Smooth muscle cell (in vitro differentiated cells): ENCODE data around the gene SH3BGR. TPM values are rescaled to one million over a fixed set of nuclear protein-coding genes. Genes with fewer than 3 reads are reported as not detected.

ENCODE experiments used
- DNase-seq: peaks from one replicate; lab custom pipeline; 2025; ENCODE audit not compliant: unreplicated experiment; lab: John Stamatoyannopoulos, UW
- H2AFZ ChIP-seq: fragments of 200-600 bp; sonication (generic); 2 replicates; pipeline ENCODE4 v1.6.0; 2016; ENCODE audit warnings: antibody characterized with exemption, low read depth, mild to moderate bottlenecking
- H3F3A ChIP-seq: fragments of 200-600 bp; sonication (generic); 2 replicates; pipeline ENCODE4 v1.6.0; 2017; ENCODE audit warnings: antibody characterized with exemption, low read depth
- H3K27ac ChIP-seq: fragments of 200-600 bp; sonication (generic); 2 replicates; pipeline ENCODE4 v1.5.1; 2016; ENCODE audit warnings: low read depth, mild to moderate bottlenecking
- H3K27me3 ChIP-seq: fragments of 200-600 bp; sonication (generic); 2 replicates; pipeline ENCODE4 v1.6.1; 2016; ENCODE audit warnings: low read depth, mild to moderate bottlenecking
- H3K36me3 ChIP-seq: fragments of 200-600 bp; sonication (generic); 2 replicates; pipeline ENCODE4 v1.5.1; 2016; ENCODE audit warnings: low read depth
- H3K4me1 ChIP-seq: fragments of 200-600 bp; sonication (generic); 2 replicates; pipeline ENCODE4 v1.5.1; 2016; ENCODE audit warnings: low read depth
- H3K4me2 ChIP-seq: fragments of 200-600 bp; sonication (generic); 2 replicates; pipeline ENCODE4 v1.6.0; 2016; ENCODE audit warnings: mild to moderate bottlenecking
- H3K4me3 ChIP-seq: fragments of 200-600 bp; sonication (generic); 2 replicates; pipeline ENCODE4 v1.5.1; 2016; ENCODE audit warnings: mild to moderate bottlenecking
- H3K79me2 ChIP-seq: fragments of 200-600 bp; sonication (generic); 2 replicates; pipeline ENCODE4 v1.6.0; 2016; ENCODE audit warnings: low read depth, mild to moderate bottlenecking
- H3K9ac ChIP-seq: fragments of 200-600 bp; sonication (generic); 2 replicates; pipeline ENCODE4 v1.6.0; 2016; ENCODE audit warnings: low read depth
- H3K9me3 ChIP-seq: fragments of 200-600 bp; sonication (generic); replicated peaks from 2 replicates; pipeline ENCODE4 v1.5.1; 2016; ENCODE audit warnings: low read depth
- H4K20me1 ChIP-seq: fragments of 200-600 bp; sonication (generic); 2 replicates; pipeline ENCODE4 v1.6.0; 2016; ENCODE audit warnings: low read depth
- WGBS: methylation state at CpG from one replicate; pipeline ENCODE4 v1.1.7; 2016; ENCODE audit warnings: low lambda C conversion rate; 5-methylcytosine and 5-hydroxymethylcytosine counted together
- polyA plus RNA-seq: library from polyadenylated mRNA; unstranded; fragments of >200 nt; fragmentation: Nextera tagmentation; extraction: Ambion mirVana; gene quantifications from 2 replicates; pipeline ENCODE4 v1.2.1, GENCODE V29; 2016
- total RNA-seq: library from RNA; depleted of rRNA; stranded (reverse); fragments of >200 nt; gene quantifications from 2 replicates; pipeline ENCODE4 v1.2.3, GENCODE V29; 2014
- TF ChIP-seq, protein P1 (sequence below): fragments of 200-600 bp; sonication (generic); IDR thresholded peaks from 2 replicates; pipeline ENCODE4 v1.5.1; 2017; ENCODE audit warnings: borderline replicate concordance, mild to moderate bottlenecking, antibody characterized with exemption; ENCODE audit not compliant: insufficient read depth, poor library complexity, severe bottlenecking

The SH3BGR gene
- total and polyA plus RNA-seq, 2 experiments from 2014 or later: 4.9 to 12.5 TPM

- TF ChIP-seq, protein P1, sequence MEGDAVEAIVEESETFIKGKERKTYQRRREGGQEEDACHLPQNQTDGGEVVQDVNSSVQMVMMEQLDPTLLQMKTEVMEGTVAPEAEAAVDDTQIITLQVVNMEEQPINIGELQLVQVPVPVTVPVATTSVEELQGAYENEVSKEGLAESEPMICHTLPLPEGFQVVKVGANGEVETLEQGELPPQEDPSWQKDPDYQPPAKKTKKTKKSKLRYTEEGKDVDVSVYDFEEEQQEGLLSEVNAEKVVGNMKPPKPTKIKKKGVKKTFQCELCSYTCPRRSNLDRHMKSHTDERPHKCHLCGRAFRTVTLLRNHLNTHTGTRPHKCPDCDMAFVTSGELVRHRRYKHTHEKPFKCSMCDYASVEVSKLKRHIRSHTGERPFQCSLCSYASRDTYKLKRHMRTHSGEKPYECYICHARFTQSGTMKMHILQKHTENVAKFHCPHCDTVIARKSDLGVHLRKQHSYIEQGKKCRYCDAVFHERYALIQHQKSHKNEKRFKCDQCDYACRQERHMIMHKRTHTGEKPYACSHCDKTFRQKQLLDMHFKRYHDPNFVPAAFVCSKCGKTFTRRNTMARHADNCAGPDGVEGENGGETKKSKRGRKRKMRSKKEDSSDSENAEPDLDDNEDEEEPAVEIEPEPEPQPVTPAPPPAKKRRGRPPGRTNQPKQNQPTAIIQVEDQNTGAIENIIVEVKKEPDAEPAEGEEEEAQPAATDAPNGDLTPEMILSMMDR: no peak
- WGBS: 93% methylated on average over 12 of the region's 12 CpGs
Observed at GRCh38 chr21:39525601-39526000, 73.8 kb downstream of the SH3BGR start.

GRCh38 chr21:39527067-39527595, 75.4 kb downstream of the SH3BGR start:
- 88% methylated on average over 5 of the region's 5 CpGs for WGBS
- no peaks in the 10 kb centered on the region for H3K9me3 ChIP-seq
- no peaks in the 10 kb centered on the region for H3K79me2 ChIP-seq
- H3K27me3 ChIP-seq: no peaks in the 10 kb centered on the region
- H3F3A ChIP-seq: no peaks in the 10 kb centered on the region
- H3K36me3 ChIP-seq: no peaks in the 10 kb centered on the region
- no peak overlapping the region for H3K4me2 ChIP-seq
- no peak overlapping the region for H3K27ac ChIP-seq
- H3K4me3 ChIP-seq: no peak overlapping the region
- H4K20me1 ChIP-seq: no peaks in the 10 kb centered on the region
- no peak overlapping the region for H2AFZ ChIP-seq
- TF ChIP-seq, protein P1: no peak
- H3K4me1 ChIP-seq: peaks cover 5% of the 10 kb centered on the region
- no peak for DNase-seq
- no peak overlapping the region for H3K9ac ChIP-seq

More at GRCh38 chr21:39525601-39526000, 73.8 kb downstream of the SH3BGR start:
- no peaks in the 10 kb centered on the region for H3K27me3 ChIP-seq
- H3K27ac ChIP-seq: no peak overlapping the region
- no peak overlapping the region for H3K9ac ChIP-seq
- H3K9me3 ChIP-seq: no peaks in the 10 kb centered on the region
- no peak overlapping the region for H2AFZ ChIP-seq
- H3K4me1 ChIP-seq: no peaks in the 10 kb centered on the region
- no peak overlapping the region for H3K4me3 ChIP-seq
- H3K79me2 ChIP-seq: no peaks in the 10 kb centered on the region
- no peaks in the 10 kb centered on the region for H4K20me1 ChIP-seq
- no peaks in the 10 kb centered on the region for H3K36me3 ChIP-seq
- DNase-seq: no peak
- no peaks in the 10 kb centered on the region for H3F3A ChIP-seq
- no peak overlapping the region for H3K4me2 ChIP-seq

DNA sequence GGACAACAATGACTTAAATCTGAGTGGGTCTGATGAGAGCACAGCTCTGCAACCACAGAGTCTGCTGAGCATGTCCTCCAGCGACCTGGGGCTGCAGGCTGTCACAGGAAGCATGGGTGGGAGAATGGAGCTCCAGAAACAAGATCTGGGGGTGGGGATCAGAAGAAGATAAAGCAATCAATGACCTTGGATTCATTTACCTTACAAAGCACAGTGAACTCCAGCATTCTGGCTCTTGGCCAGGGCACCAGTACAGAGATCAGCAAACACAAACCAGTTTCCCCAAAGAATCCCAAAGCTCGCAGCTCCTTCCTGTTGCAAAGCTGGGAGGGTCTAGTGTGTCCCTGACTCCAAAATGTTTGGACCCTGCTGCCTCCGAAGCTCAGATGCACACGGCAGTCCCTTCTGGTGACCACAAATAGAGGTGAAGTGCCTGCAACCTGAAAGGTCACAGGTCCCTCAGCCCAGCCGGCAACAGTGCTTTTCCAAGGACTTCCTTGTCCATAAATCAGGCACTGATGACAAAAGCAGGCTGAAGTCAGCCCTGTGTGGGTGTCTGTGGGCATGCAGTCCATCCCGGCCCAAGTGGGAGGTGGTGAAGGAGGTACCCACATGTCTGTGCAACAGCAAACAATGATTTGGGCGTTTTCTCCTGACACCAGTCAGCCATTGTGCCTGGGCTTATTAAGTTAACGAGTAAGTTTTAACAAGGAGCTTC, 76.1 kb downstream of the SH3BGR start:
- Histone ChIP-seq H2AFZ (no peak overlapping the region), H3K4me3 (no peak overlapping the region), H3K9me3 (no peaks in the 10 kb centered on the region), H3K79me2 (no peaks in the 10 kb centered on the region), H3K27ac (no peak overlapping the region), H3K9ac (no peak overlapping the region), H3K4me2 (no peak overlapping the region), H3K27me3 (no peaks in the 10 kb centered on the region), H3F3A (no peaks in the 10 kb centered on the region), H3K4me1 (peaks cover 5% of the 10 kb centered on the region), H3K36me3 (no peaks in the 10 kb centered on the region), H4K20me1 (no peaks in the 10 kb centered on the region)
- WGBS: 70% methylated on average over 8 of the region's 8 CpGs
- no peak for DNase-seq
- TF ChIP-seq, protein P1: no peak
